A172 (cell line): ENCODE data around the gene MYBBP1A. TPM values are rescaled to one million over a fixed set of nuclear protein-coding genes. Genes with fewer than 3 reads are reported as not detected.

Experiments used
- DNase-seq: peaks from one replicate; pipeline ENCODE4 v3.0.0-alpha.2; 2015; ENCODE audit warnings: low spot score
- total RNA-seq: library from RNA; depleted of rRNA; stranded (reverse); fragments of >200 nt; shearing (Covaris generic); gene quantifications from 2 replicates; pipeline ENCODE4 v1.2.3, GENCODE V29; 2014

MYBBP1A gene
- total RNA-seq, 1 experiment from 2014 or later: 63.5 TPM

DNA sequence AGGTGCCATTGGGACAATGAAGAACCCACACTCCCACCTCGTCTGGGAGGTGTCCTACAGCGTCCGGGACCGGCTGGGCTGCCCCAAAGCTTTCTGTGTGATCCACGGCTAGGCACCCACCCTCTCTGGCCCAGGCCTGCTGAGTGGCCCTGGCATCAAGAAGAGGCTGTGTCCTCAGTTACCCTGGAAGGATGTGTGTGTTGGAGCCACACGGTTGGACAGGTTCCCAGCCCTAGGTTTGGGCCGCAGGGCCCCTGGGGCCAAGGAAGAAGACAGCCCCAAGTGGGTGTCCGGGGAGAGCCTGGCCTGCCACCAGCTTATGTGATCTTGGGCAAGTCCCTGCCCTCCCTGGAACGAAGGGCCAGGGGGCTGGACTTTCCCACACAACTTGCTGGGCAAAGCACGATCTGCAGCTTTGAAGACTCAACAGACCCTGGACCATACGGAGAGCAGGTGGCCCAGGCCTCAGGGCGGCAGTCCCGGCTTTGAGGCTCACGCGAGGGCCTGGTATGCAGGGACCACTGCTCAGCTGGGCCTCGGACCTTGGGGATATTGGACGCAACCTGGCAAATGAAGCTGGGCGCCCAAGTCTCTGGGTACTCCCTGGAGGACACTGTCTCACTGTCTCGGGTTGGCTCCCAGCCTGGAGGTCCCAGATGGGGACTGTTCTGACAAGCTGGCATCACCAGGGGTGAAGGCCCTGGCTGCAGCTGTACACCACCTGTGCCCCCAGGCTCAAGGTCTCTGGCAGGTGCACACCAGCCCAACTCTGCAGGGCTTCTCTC, 17.5 kb downstream of the MYBBP1A start:
- DNase-seq: no peak

DNA sequence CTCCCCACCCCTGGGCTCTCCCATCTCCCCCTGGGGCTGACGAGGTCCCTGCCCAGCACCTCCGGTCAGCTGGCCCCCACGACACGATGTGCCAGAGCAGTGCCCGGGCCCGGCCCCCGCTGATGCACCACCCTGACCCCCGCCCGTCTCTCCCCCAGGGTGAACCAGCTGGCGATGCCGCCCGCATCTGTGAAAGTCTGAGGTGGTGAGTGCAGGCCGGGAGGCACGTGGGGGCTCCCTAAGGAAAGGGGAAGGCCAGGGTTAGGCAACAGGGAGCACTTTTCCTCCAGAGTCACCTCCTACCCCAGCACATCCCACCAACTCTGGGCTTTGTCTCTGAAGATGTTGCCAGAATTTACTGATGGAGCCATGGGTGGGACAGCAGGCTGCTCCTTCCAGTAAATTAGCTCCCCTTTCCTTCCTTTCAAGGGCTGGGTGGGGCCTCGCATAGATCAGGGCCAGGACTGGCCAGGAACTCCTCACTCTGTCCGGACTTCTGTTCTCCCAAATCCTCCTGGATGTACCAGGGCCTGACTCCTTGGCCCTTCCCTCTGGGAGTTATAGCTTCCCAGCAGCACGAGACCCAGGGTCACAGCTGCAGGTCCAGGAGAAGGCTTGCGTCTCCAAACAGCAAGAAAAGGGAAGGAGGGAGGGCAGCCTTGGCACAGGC, 18.3 kb downstream of the MYBBP1A start:
- no peak for DNase-seq

DNA sequence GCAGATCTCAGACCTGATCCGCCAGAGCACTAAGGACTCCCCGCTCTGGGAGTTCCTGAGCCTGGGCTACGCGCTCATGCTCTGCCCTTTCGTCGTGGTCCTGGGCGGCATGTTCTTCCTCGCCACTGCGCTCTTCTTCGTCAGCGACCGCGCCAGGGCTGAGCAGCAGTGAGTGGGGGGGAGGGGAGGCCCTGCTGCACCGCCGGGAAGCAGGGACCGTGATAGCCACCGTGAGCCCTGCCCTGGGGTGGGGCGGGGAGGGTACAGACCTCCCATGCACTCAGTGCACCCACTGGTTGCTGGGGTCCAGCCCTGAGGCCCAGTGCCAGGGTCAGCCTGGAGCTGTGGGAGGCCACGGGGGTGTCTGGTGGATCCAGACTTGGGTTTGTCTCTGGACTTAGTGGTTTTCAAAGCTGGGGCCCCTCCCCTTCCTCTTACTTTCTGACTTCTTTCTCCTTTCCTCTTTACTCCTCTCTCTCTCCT, 18.9 kb downstream of the MYBBP1A start:
- no peak for DNase-seq

DNA sequence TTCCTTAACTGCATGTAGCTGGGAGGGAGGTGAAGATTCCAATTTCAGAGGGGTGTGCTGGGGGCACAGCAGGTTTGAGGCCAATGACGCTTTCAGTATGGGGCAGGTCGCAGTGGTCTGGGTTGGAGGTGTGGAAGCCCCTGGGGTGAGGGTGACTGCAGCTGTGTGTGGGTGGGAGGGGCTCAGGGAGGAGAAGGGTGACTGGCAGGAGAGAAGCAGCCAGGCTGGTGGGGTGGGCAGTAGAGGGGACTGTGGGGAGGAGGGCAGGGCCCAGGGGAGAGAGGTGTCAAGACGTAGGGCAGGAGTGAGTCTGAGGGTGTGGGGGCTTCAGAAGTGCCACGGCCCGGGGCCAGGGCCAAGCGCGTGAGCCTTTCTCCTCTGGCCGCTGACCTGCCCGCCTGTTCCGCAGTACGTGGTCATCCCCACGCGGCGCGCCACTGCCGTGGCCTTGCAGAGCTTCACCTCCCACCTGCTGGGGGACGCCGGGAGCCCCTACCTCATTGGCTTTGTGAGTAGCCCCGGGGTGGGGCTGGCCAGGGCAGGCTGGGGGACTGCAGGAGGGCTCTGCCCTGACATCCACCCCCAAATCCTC, 19.4 kb downstream of the MYBBP1A start:
- no peak for DNase-seq

DNA sequence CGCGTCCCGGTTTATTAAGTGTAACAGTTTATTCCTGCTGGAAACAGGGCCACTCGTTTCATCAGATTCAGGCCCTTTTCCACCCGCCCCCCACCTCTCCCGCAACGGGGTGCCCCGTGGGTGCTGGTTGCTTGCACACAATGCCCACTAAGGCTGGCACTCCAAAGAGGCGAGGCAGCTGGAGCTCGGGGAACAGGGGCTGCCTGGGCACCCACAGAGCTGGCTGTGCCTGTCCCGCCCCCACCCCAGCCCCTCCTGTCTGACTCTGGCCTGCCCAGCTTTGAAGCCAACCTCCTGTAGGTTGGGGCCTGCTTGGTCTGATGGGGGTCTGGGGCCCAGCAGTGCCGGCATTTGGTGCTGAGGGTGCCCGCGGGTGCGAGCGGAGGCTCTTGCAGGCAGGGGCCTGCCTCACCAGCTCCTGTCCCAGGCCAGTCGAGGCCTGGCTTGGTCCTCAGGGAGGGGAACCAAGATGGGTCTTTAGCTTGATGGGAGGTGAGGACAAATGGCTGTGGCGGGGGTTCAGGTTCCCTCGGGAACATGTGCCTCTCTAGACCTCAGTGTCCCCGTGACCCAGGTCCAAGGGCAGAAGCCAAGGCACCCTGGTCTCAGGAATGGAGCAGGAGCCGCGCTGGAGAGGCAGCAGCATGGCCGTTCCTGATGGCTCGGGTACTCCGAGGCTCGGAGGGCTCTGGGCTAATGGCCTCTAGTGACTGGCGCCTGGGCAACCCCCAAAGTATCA, 20.1 kb downstream of the MYBBP1A start:
- DNase-seq: no peak

DNA sequence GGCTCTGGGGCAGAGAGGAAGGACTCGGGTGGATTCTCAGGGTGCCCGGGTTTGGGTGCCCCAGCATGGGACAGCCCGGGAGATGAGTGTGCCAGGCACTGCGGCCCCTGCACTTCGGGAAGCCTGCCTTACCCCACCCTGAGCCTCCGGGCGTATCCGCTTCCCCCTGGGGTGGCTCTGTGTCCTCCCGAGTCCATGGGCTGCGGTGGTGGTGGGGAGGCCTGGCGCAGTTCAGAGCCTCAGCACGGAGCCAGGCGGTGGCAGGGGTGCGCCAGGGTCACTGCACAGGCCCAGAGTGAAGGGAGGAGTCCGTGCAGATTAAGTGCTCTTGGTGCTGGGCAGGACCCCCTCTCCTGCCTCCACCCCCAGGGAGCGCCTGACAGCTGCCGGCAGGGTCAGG, 20.7 kb downstream of the MYBBP1A start:
- no peak for DNase-seq

DNA sequence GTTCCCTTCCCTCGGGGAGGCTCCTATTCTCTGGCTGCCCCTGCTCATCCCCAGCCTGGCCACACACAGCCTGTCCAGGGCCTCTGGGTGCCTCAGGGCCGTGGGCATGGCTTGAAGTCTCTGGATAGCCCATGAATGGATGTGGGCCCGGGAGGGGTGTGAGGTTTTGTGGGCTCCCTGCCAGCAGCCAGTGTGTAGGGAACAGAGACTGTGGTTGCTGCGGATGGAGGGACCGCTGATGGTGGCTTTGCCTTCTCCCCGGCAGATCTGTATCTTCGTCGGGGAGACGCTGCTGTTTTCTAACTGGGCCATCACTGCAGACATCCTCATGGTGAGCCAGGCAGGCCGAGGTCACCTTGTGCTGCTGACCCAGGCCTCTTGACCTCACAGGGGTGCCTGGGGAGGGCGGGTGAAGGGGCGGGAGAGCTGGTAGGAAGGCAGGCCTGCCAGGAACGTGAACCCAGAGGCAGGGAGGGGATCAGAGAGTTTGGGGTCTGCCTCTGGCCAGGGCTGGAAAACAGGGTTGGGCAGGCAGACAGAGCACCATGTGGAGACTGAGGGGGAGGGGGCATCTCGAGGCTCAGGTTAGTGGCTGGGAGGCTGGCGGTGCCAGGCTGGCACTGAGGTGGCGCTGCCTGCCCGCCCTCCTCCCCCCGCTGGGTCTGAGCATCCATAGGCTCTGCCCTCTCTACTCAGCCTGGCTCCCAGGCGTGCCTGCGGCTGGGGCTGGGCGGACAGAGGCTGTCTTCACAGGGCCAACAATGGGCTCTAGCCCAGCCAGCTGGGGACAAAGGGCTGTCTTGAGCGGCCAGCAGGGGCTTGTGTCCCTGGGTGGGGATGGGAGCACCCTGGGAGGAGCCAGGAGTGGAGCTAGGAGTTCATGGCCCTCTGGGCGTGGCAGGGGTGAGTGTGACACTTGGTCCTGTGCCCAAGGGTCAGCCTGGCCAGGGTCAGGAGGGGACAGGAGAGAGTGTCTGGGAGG, 21.4 kb downstream of the MYBBP1A start:
- DNase-seq: peak; percentile 21

DNA sequence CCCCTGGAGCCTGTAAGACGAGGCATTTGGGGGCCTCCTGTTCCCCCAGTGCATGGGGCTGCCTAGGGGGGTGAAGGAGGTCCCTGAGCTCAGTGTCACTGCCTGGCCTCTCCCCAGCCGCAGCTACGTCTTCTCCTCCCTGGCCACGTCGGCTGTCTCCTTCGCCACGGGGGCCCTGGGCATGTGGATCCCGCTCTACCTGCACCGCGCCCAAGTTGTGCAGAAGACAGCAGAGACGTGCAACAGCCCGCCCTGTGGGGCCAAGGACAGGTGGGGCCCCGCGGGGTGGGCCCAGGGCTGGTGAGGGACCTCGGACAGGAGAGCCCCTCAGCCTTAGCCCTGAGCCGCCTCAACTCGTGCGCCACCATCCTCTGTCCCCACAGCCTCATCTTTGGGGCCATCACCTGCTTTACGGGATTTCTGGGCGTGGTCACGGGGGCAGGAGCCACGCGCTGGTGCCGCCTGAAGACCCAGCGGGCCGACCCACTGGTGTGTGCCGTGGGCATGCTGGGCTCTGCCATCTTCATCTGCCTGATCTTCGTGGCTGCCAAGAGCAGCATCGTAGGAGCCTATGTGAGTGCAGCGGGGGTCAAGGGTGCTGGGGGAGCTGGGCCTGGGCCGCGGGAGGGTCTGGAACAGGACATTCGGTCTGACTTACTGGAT, 22.2 kb downstream of the MYBBP1A start:
- DNase-seq: no peak

DNA sequence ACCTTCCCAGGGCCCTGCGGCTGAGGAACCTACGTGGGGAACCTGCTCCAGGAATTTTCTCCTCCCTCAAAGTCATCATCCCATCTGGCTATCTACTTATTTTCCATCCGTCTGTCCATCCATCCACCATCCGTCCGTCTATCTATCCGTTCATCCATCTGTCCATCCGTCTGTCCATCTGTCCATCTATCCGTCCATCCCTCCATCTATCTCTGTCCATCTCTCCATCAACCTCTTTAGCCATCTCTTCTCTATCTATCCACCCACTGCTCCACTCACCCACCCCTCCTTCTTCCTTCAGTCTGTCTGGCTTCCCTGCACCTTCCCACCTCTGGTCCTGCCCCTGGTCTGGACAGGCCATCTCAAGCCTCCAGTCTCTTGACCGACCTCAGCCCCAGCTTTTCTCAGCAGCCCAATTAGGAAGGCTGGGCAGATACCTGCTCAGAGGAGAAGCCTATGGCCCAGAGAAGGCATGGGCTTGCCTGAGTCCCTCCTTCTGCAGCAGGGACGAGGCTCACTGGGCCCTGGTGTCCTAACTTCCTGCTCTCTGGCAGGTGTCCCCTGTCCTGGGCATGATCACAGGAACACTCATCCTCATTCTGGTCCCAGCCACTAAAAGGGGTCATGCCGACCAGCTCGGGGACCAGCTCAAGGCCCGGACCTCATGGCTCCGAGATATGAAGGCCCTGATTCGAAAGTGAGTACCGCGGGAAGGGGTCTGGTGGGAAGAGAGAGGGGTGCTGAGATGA, 23.0 kb downstream of the MYBBP1A start:
- DNase-seq: no peak

DNA sequence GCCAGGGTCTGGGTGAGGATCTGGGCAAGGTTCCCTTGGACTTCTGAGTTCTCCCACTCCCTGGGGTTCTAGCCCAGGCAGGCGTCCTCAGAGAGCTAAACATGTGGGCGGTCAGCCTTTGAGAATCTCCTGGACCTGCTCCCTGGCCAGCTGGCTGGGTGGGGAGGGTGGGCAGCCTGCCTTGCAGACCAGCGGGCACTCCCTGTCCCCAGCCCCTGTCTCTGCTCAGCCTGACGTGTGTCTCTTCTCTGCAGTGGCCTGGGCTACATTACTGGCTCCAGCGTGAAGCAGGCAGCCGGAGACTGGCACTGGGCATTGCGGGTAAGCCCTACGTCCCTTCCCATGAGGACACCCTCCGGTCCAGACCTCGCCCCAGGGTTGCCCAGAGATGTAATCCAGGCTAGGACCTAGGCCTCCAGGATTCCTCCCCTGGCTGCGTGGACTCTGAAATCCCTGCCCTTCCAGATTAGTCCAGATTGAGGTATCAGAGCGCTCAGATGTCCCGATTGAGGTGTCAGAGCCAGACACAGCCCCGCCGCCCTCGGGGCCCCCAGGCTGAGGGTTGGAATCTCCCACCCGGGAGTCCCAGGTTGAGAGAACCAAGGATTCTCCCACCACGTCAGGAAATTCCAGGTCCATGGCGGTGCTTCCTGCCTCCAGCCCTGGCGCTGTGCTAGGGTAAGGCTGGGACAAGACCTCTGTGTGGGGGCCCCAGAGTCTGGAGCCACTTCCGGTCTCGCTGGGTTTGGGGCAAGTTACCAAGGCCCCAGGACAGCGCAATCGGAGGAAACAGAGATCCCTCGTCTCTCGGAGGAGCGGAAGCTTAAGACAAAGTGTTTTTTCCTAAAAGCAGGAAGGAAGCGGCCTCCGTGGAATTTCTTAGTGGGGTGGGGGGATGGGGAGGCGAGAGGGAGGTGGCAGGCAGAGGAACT, 24.1 kb downstream of the MYBBP1A start:
- no peak for DNase-seq

DNA sequence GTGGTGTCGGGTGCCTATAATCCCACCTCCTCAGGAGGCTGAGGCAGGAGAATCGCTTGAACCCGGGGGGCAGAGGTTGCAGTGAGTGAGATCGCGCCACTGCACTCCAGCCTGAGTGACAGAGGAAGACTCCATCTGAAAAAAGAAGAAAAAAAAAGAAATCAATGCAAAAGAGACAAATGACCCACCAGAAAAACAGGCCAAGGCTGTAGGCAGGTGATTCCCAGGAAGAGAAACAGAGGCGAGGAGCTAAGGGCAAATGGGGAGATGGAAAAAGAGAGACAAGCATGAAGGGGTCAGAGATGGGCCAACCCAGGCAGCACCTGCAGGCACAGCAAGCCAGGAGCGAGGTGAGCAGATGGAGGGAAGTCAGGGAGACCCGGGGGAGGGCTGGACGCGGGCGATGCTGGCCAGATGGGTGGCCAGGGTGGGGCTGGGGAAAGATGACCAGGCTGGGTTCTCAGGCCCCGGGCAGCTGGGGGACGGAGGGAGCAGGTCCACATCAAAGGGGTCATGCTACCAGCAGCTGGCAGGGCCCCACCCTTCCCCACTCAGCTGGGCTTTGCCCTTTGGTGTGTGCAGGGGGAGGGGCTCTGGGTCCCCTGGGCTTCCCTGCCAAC, 25.5 kb downstream of the MYBBP1A start:
- no peak for DNase-seq

DNA sequence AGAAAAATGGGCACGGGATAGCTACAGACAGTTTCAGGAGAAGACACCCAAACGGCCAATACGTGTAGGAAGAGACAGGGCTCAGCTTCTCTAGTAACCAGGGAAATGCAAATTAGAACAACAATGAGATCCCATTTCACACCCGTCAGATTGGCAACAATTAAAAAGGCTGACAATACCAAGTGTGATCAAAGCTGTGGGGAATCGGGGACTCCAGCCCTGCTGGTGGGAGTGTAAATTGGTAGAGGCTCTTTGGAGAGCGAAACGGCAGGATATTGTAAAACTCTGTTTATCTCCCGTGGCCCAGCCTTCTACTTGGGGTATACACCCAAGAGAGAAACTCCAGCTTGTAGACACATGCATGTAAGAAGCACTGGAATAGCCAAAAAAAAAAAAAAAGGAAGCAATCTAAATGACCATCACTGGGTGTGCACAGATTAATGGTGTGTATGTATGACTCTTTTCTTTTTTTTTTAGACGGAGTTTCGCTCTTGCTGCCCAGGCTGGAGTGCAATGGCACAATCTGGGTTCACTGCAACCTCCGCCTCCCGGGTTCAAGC, 27.5 kb downstream of the MYBBP1A start:
- no peak for DNase-seq

DNA sequence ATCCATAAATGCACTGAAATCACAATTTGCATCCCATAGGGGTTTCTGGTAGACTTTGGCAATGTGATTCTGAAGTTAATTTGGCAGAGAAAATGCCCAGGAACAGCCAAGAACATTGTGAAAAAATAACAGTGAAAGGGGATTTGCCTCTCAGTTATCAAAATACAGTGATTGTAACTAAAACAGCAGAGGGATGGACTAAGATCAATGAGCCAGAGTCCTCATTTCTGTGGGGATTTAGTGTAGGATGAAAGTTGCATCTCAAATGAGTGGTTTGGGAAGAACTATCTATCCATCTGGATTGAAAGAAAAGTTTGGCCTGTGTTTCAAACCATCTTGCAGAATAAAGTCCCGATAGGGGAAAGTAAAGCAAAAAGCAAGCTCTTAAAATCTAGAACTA, 28.1 kb downstream of the MYBBP1A start:
- DNase-seq: no peak

DNA sequence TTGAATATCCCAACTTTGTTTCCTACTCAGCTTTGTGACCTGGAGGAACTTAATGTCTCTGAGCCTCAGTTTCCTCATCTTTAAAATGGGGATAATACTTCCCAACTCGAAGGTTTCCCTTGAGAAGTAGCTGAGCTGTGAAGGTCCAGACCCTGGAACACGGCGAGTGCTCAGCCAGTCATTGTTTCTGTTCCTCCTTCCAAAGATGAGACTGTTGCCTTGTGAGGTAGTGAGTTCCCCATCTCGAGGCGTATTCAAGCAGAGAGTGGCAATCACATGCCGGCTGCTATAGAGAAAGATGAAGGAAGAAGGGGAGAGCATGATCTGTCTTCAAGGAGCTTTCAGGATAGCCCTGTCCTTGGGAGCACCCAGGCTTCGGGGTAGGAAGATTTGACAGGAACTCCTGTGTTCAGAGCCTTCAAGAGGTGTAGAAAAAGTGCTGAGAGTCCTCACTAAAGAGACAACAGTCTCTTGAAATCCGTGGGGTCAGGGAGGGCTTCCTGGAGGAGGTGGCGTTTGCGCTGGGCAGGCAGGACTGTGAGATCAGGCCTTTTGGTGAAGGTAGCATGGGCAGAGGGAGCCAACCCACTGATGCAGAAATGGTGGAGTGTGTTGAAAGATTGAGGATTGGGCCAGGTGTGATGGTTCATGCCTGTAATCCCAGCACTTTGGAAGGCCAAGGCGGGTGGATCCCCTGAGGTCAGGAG, 29.3 kb downstream of the MYBBP1A start:
- DNase-seq: no peak

DNA sequence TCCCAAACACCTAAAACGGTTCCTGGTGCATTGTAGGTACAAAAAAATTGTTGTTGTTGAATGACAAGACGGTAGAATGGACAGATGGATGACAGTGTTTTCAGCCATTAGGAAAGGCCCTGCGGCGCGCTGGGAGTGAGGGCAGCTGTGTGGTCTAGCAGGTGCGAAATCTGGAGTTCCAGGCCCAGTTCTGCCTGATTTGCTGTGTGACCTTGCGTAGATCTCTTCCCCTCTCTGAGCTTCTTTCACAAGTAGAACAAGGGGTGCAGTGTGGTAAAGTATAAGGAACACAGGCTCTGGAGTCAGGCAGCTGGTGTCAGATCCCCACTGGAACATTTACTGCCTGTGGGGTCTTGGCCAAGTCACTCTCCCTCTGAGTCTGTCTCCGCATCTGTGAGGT, 31.2 kb downstream of the MYBBP1A start:
- no peak for DNase-seq

DNA sequence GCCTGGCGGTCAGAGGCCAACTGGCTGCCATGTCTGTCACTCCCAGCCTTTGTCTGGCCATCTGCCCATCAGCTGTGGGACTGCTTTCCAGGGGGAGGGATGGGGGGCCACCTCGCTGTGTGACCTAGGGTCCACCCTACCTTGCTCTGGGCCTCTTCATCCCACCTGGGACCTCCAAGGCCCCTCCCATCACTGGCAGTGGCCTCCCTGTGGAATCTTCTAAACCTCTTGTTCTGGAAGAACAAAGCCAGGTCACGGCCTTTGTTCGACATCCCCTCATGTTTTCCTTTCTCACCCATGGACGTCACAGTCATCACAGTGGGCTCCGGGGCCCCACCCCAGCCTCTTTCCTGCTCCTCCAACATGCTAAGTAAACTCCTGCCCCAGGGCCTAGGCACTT, 32.5 kb downstream of the MYBBP1A start:
- no peak for DNase-seq
